Muscle of leg (tissue), 11 donors: ENCODE data around the gene ABCA7. TPM values are rescaled to one million over a fixed set of nuclear protein-coding genes. Genes with fewer than 3 reads are reported as not detected.

Experiments used
- DNase-seq: peaks from one replicate; pipeline ENCODE4 v3.0.0; 2013
- H3K27ac ChIP-seq: one replicate; pipeline ENCODE4 v1.5.1; 2013; ENCODE audit warnings: mild to moderate bottlenecking, low read length, control low read depth
- H3K27me3 ChIP-seq: one replicate; pipeline ENCODE4 v1.6.1; 2013; ENCODE audit warnings: low read length; ENCODE audit not compliant: control insufficient read depth, insufficient read depth
- H3K36me3 ChIP-seq: one replicate; pipeline ENCODE4 v1.6.1; 2013; ENCODE audit warnings: low read length; ENCODE audit not compliant: control insufficient read depth, insufficient read depth
- H3K4me1 ChIP-seq: one replicate; pipeline ENCODE4 v1.6.1; 2013; ENCODE audit warnings: low read length; ENCODE audit not compliant: control insufficient read depth, insufficient read depth
- H3K4me3 ChIP-seq: one replicate; pipeline ENCODE4 v1.5.1; 2013; ENCODE audit warnings: low read length, control low read depth
- H3K9me3 ChIP-seq: replicated peaks from 2 replicates; pipeline ENCODE4 v1.6.1; 2013; ENCODE audit warnings: low read depth, low read length; ENCODE audit not compliant: control insufficient read depth
- WGBS: methylation state at CpG from one replicate; pipeline ENCODE4 v1.1.5; 2013; ENCODE audit warnings: missing lambda C conversion rate; ENCODE audit not compliant: insufficient coverage; 5-methylcytosine and 5-hydroxymethylcytosine counted together
- polyA plus RNA-seq, 8 donors: library from polyadenylated mRNA; unstranded; fragments of 120-200 nt; gene quantifications; one replicate each; pipeline versions ENCODE4 v1.2.1 to v1.2.3, GENCODE V29; 2013; ENCODE audit warnings: inconsistent platforms in 1 of 8, low replicate concordance in 1 of 8; ENCODE audit not compliant: insufficient read length in 8 of 8, insufficient read depth in 1 of 8
- total RNA-seq: library from RNA; stranded (reverse); fragments of 120-200 nt; gene quantifications from one replicate; pipeline ENCODE4 v1.2.4, GENCODE V29; 2013

Gene ABCA7
- total and polyA plus RNA-seq, 9 donors, result 7.9 to 23.0 (median 12.6) TPM

DNA sequence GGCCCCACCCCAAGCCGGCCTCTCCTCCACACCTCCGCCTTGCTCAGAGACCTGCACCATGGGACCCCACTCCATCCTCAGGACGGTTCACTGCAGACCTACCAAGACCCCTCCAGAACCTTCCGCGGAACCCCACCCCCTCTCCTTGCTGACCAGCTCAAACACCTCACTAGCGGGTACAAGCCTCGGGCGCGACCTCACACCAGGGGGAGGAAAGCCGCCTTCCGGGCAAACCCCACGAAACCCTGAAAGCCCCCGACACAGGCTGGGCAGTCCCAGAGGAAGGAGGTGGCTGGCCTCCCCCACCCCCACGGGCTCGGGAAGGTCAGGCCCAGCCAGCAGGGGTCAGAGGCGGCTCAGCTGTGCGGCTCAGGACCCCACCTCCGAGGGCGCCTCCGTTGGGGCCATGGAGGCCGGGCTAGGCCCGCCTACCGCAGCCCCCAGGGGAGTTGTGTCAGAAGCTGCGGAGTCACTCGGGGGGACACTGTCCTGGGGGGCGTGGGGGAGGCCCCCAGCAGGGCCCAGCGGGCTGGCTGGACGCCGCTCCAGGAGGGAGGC, 29.8 kb upstream of the ABCA7 start:
- Histone ChIP-seq H3K27me3 (no peaks in the 10 kb centered on the region), H3K4me1 (peaks cover 17% of the 10 kb centered on the region), H3K9me3 (no peaks in the 10 kb centered on the region), H3K4me3 (no peak overlapping the region), H3K36me3 (peaks cover 46% of the 10 kb centered on the region), H3K27ac (peak overlapping the region; percentile 42)
- WGBS, result 66% methylated on average over 19 of the region's 29 CpGs
- DNase-seq, result no peak

DNA sequence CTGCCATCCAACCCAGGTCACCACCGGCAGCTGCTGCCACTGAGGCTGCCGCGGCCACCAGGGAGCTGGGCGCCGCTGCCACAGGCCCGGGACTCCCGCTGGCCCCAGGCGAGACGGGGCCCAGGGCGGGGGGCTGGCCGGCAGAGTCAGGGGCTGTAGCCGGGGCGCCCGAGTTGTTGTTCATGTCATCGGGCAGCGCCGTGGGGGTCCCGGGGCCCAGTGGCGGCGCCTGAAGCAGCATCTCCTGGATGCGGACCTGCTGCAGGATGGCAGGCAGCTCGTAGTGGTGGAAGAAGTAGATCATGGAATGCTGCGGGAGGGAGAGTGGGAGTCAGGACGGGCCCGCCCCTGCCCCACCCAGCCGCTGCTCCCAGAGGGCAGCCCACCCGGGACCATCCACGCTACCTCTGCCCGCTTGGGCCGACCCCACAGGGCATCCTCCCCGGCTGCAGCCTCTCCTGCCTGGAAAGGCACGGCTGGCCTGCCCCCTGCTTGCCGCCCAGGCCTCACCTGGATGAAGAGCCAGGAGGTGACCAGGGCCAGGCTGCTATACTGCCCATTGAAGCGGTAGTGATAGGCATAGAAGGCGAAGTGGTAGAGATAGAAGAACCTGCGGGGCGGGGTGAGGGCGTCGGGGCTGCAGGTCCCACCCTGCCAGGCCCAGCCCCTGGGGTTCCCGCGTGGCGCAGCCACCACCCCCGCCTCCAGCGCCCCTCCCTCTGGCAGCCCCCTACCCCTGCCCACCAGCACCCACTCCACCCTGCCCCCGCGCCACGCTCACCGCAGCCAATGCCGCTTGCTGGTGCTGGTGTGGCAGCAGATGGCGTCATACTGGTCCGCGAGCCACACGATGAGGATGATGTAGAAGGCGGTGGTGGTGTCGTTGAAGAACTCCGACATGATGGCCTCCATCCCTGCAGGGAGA, 29.1 kb upstream of the ABCA7 start:
- H3K27me3 ChIP-seq, result no peaks in the 10 kb centered on the region
- no peak overlapping the region for H3K4me3 ChIP-seq
- 89% methylated on average over 36 of the region's 56 CpGs for WGBS
- H3K4me1 ChIP-seq, result peaks cover 24% of the 10 kb centered on the region
- no peaks in the 10 kb centered on the region for H3K9me3 ChIP-seq
- DNase-seq, result no peak
- H3K36me3 ChIP-seq, result peaks cover 46% of the 10 kb centered on the region
- no peak overlapping the region for H3K27ac ChIP-seq

DNA sequence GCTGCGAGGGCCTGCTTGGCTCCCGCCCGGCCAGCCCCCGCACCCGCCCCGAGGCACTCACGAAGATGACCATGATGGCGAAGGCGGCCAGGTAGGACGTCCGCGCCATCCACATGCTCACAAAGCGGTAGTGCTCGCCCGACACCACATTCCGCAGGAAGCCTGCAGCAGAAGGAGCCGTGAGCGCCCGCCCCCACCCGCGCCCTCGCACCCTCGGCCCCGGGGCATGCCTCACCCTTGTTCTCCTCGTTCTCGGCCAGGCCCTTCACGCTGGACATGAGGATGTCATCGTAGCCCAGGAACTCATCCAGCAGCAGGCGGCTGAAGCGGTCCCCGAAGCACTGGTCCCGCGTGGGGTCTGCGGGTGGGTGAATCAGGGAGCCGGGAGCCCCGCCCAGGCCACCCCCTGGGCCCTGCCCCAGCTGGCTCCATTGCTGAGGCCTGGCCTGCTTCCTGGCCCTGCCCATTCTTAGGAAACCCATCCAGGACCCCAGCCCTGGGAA, 28.0 kb upstream of the ABCA7 start:
- peaks cover 49% of the 10 kb centered on the region for H3K36me3 ChIP-seq
- H3K4me1 ChIP-seq, result peaks cover 34% of the 10 kb centered on the region
- no peak for DNase-seq
- WGBS, result 78% methylated on average over 36 of the region's 36 CpGs
- no peaks in the 10 kb centered on the region for H3K27me3 ChIP-seq
- H3K4me3 ChIP-seq, result no peak overlapping the region
- H3K9me3 ChIP-seq, result no peaks in the 10 kb centered on the region
- no peak overlapping the region for H3K27ac ChIP-seq

DNA sequence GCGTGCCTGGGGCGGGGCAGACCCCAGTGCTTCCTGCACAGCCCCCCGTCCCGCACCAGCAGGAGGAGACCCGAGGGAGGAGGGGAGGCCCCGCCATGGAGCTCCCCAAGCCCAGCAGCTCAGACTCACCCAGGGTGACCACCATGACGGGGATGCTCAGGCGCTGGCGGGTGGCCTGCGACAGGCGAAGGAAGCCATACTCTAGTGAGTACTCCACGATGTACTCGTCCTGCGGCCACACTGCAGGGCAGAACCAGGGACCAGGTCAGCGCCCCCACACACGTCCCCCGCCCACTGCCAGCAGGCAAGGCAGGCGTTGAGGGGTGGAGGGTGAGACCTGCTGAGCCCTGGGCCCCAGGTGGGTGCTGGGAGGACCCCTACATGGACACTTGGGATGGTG, 27.6 kb upstream of the ABCA7 start:
- no peaks in the 10 kb centered on the region for H3K9me3 ChIP-seq
- peaks cover 38% of the 10 kb centered on the region for H3K4me1 ChIP-seq
- no peak overlapping the region for H3K27ac ChIP-seq
- WGBS, result 77% methylated on average over 18 of the region's 18 CpGs
- no peaks in the 10 kb centered on the region for H3K27me3 ChIP-seq
- H3K36me3 ChIP-seq, result peaks cover 49% of the 10 kb centered on the region
- no peak overlapping the region for H3K4me3 ChIP-seq
- DNase-seq, result no peak

DNA sequence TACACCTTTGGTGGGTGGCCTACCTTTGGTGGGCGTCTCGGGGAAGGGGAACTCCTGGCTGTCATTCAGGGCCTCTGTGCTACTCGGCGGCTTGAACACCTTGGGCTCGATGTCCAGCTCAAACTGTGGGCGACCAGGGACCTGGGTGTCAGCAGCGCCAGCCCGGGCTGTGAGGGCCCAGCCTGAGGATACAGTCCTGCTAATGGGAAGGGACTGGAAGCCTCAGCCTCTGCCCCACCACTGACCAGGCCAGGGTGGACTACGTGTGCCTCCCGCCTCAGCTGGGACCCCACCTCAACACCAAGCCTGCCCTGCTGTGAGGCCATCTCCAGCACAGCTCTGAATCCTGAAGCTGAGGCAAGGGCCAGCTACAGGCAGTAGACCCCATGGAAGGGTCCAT, 26.7 kb upstream of the ABCA7 start:
- 92% methylated on average over 9 of the region's 10 CpGs for WGBS
- H3K4me1 ChIP-seq, result peaks cover 47% of the 10 kb centered on the region
- H3K4me3 ChIP-seq, result no peak overlapping the region
- no peaks in the 10 kb centered on the region for H3K27me3 ChIP-seq
- no peak overlapping the region for H3K27ac ChIP-seq
- H3K36me3 ChIP-seq, result peaks cover 55% of the 10 kb centered on the region
- DNase-seq, result no peak
- H3K9me3 ChIP-seq, result no peaks in the 10 kb centered on the region

DNA sequence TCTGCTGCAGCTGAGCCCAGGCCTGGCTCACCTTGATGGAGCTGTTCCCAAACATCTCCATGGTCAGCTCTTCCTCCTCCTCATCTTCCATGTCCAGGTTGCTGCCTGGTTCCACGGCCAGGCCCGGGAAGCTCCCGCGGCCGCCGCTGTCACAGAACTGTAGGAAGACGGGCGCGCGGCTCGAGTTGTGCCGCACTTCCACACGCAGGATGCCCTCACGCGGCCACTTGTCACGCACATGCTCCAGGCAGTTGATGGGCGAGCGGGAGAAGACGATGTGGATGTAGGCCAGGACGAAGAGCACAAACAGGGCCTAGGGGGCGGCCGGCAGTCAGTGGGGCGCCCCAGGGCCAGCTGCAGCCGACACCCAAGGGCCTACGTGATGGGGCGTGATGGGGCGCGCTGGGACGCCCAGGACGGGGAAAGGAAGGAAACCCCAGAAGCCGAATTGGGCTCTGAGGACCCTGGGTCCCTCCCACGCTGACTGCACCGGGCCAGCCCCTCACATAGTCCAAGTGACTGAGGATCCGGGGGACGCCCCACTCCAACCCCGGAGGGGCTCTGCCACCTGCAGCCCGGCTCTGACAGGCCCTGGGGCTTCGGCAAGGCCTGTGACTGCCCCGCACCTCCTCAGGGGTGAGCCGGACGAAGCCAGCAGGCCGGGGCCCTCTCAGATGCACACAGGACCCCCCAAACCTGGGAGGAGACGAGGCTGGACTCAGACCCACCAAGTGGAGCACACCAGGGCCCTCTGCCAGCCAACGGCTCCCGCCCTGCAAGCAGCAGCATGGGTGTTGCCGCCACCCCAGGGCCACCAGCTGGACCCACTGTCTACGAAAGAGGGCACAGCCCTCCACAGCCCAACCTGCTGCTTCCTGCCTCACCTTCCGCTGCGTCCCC, 25.5 kb upstream of the ABCA7 start:
- H3K4me1 ChIP-seq, result peaks cover 58% of the 10 kb centered on the region
- no peak overlapping the region for H3K4me3 ChIP-seq
- 88% methylated on average over 45 of the region's 49 CpGs for WGBS
- no peak overlapping the region for H3K27ac ChIP-seq
- no peak for DNase-seq
- H3K9me3 ChIP-seq, result no peaks in the 10 kb centered on the region
- peaks cover 59% of the 10 kb centered on the region for H3K36me3 ChIP-seq
- H3K27me3 ChIP-seq, result no peaks in the 10 kb centered on the region

DNA sequence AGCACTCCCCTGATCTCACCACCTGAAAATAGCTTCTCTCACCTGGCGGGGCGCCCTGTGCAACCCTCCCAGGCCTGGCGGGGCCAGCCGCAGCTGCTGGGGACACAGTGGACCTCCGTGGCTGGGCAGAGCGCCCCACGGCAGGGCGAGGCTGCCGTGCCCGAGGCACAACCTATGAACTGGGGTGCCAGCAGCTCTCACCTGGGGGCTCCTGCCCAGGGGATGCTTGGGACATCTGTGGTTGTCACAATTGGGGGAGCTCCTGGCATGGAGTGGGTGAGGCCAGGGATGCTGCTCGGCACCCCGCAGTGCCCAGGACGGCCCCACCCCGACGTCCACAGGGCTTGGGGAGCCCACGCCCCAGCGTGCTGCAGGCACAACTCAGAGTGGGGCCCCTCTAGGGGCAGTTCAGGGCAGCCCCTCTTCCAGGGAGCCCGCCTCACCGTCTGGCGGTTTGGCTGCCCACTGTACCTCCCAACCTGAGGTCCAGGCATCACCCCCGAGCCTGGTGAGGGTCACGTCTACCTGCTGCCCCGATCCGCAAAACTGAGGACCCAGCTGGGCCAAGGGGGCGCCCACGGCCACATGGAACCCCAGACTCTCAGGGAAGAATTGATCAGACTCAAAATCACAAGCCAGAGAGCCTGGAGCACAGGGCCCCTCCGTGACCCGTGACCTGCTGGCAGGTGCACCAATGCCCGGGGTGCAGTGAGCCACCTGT, 24.7 kb upstream of the ABCA7 start:
- no peaks in the 10 kb centered on the region for H3K27me3 ChIP-seq
- H3K36me3 ChIP-seq, result peaks cover 54% of the 10 kb centered on the region
- no peaks in the 10 kb centered on the region for H3K9me3 ChIP-seq
- no peak for DNase-seq
- 74% methylated on average over 24 of the region's 29 CpGs for WGBS
- H3K4me3 ChIP-seq, result no peak overlapping the region
- H3K4me1 ChIP-seq, result peaks cover 57% of the 10 kb centered on the region
- H3K27ac ChIP-seq, result peak overlapping the region; percentile 29

DNA sequence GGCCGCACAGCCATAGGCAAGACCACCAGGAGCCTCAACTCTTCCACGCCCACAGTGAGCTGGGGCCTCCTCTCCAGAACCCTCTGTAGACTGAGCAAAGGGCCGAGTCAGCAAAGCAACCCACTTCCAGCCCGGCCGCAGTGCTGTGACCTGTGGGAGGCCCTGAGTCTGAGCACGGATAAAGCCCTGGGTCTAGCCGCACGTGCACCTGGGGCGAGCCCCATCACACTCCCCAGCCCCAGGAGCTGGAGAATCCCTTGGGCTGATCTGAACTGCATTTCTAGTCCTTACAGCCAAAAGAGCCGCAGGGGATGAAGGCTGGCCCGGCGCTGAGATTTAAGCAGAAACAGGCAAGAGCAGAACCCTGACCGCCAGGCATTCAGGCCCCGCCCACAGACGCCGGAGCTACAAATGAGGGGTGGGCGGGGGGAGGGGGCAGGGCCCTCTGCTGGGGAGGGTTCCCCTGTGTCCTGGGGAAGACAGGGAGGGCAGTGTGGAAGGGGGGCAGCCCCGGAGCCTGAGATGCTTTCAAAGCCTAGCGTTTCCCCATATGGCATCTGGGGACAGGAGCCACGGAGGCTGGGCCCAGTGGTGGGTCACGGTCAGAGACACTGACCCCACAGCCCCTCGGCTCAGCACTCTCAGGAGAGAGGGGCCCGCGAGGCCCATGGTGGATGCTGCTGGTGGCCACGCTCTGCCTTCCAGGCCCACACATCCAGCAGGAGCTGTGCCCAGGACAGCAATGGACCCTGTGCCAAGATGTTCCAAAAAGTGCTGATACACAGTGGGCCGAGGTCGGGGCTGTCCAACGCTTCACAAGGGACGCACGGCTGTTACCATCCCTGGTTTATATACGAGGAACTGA, 23.9 kb upstream of the ABCA7 start:
- Histone ChIP-seq H3K27me3 (no peaks in the 10 kb centered on the region), H3K27ac (peak overlapping the region; percentile 31), H3K36me3 (peaks cover 48% of the 10 kb centered on the region), H3K9me3 (no peaks in the 10 kb centered on the region), H3K4me3 (no peak overlapping the region), H3K4me1 (peaks cover 57% of the 10 kb centered on the region)
- no peak for DNase-seq
- 22% methylated on average over 28 of the region's 31 CpGs for WGBS

DNA sequence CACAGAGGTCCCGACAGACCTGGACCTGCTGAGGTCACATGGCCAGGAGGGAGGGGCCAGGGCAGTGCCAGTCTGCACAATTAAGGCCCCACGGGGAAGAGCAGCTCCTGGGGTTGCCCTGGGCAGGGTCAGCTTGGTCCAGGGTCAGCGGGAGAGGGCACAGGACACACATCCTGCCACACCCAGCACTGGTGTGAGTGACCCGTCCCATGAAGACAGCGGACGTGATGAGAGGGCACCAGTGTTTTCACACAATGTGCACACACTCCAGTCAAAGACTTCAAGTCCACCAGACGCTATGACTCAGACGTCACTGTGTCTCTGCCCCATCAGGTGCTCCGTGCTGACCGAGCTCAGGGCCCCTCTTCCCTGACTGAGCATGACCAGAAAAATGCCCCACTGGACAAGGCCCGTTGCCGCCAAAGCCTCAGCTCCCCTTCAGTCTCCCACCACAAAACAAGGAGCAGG, 23.2 kb upstream of the ABCA7 start:
- no peak for DNase-seq
- WGBS, result 36% methylated on average over 12 of the region's 12 CpGs
- Histone ChIP-seq H3K4me3 (no peak overlapping the region), H3K36me3 (peaks cover 44% of the 10 kb centered on the region), H3K9me3 (no peaks in the 10 kb centered on the region), H3K4me1 (peaks cover 59% of the 10 kb centered on the region), H3K27me3 (no peaks in the 10 kb centered on the region), H3K27ac (no peak overlapping the region)
